ENCODE results near the gene TRIM56. TPM values are rescaled to one million over a fixed set of nuclear protein-coding genes. Genes with fewer than 3 reads are reported as not detected.

The TRIM56 gene
- total and polyA plus RNA-seq, 2 of the 13 experiments (the other 11 are each of a cell fraction or from before 2014, with no cell fraction given), result 3.2 to 7.1 TPM

DNA sequence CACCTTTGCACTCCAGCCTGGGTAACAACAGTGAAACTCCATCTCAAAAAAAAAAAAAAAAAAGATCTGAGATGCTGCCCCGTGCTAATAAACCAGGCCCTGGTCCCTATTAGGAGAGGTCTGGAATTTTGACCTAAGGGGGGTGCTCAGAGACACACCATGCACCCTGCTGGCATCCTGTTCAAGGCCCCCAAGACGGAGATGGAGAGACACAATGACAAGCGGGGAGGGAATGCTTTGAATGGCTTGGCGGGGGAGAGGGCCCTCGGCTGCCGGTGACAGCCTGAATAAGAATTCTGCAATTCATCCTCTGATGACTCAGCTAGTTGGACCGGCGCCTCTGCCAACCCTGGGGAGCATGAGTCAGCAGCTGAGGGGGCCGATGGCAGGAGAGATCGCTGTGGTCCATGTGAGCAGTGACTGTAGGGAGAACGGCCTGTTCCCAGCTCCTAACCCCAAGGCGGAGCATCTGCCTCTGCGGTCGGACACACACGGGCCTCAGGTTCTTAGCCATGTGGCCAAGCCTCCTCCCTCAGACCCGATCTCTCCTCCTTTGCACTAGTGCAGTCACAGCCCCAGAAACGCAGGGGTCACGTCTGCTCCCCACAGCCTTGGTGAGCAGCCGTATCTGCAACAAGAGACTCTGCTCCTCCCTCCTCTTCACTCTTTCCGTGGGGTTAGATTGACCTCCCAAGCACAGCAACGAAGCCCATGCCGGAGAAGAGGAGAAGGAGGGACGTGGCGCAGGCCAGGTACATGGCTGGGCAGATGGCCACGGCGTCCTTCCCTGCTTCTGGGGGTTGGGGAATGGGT lies 14.9 kb downstream of the TRIM56 start (continued):
- TF ChIP-seq, protein P1, sequence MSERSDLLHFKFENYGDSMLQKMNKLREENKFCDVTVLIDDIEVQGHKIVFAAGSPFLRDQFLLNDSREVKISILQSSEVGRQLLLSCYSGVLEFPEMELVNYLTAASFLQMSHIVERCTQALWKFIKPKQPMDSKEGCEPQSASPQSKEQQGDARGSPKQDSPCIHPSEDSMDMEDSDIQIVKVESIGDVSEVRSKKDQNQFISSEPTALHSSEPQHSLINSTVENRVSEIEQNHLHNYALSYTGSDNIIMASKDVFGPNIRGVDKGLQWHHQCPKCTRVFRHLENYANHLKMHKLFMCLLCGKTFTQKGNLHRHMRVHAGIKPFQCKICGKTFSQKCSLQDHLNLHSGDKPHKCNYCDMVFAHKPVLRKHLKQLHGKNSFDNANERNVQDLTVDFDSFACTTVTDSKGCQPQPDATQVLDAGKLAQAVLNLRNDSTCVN (CRISPR knock-in tag; IDR thresholded peaks at IDR 0.05; ENCODE audit: borderline replicate concordance), result no peak
- TF ChIP-seq ZNF101 (CRISPR knock-in tag; IDR thresholded peaks at IDR 0.05; ENCODE audit: borderline replicate concordance, low read depth) (no peak), RBM39 (IDR thresholded peaks at IDR 0.05; ENCODE audit: low read depth, low read length, poor library complexity, severe bottlenecking) (no peak), DMTF1 (CRISPR knock-in tag; IDR thresholded peaks at IDR 0.05) (no peak), IKZF1 (IDR thresholded peaks at IDR 0.05) (no peak), MED13 (CRISPR knock-in tag; IDR thresholded peaks at IDR 0.05) (no peak), PRDM10 (CRISPR knock-in tag; IDR thresholded peaks at IDR 0.05; ENCODE audit: low read depth) (no peak), ZNF484 (CRISPR knock-in tag; IDR thresholded peaks at IDR 0.05; ENCODE audit: borderline replicate concordance, low read depth) (no peak), SALL2 (CRISPR knock-in tag; IDR thresholded peaks at IDR 0.05) (peak; percentile 83), HMG20B (CRISPR knock-in tag; conservative IDR thresholded peaks at IDR 0.05) (no peak), ZNF790 (CRISPR knock-in tag; IDR thresholded peaks at IDR 0.05; ENCODE audit: borderline replicate concordance) (no peak), ZNF333 (CRISPR knock-in tag; IDR thresholded peaks at IDR 0.05; ENCODE audit: borderline replicate concordance) (no peak), SPEN (CRISPR knock-in tag; IDR thresholded peaks at IDR 0.05; ENCODE audit: low read depth) (peak; percentile 78), ATF7-NPFF (CRISPR knock-in tag; IDR thresholded peaks at IDR 0.05; ENCODE audit: low read depth) (no peak), ZNF468 (CRISPR knock-in tag; IDR thresholded peaks at IDR 0.05) (no peak)
- TF ChIP-seq, protein P2, sequence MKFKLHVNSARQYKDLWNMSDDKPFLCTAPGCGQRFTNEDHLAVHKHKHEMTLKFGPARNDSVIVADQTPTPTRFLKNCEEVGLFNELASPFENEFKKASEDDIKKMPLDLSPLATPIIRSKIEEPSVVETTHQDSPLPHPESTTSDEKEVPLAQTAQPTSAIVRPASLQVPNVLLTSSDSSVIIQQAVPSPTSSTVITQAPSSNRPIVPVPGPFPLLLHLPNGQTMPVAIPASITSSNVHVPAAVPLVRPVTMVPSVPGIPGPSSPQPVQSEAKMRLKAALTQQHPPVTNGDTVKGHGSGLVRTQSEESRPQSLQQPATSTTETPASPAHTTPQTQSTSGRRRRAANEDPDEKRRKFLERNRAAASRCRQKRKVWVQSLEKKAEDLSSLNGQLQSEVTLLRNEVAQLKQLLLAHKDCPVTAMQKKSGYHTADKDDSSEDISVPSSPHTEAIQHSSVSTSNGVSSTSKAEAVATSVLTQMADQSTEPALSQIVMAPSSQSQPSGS (CRISPR knock-in tag; IDR thresholded peaks at IDR 0.05), result 0 out of 2 replicates have a peak, but pooled peaks have one; percentile 30
- TF ChIP-seq, protein P3, sequence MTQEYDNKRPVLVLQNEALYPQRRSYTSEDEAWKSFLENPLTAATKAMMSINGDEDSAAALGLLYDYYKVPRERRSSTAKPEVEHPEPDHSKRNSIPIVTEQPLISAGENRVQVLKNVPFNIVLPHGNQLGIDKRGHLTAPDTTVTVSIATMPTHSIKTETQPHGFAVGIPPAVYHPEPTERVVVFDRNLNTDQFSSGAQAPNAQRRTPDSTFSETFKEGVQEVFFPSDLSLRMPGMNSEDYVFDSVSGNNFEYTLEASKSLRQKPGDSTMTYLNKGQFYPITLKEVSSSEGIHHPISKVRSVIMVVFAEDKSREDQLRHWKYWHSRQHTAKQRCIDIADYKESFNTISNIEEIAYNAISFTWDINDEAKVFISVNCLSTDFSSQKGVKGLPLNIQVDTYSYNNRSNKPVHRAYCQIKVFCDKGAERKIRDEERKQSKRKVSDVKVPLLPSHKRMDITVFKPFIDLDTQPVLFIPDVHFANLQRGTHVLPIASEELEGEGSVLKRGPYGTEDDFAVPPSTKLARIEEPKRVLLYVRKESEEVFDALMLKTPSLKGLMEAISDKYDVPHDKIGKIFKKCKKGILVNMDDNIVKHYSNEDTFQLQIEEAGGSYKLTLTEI (CRISPR knock-in tag; conservative IDR thresholded peaks at IDR 0.05), result no peak
